HPDE6-E6E7 (cell line): Measurements from ENCODE around the gene LTF.
"Not testable (repeated sequence)": the region's sequence is repeated elsewhere in the genome, so short reads cannot be mapped to it uniquely, and the experiment has no call there.

Experiments
- DNase-seq: peaks from one replicate; pipeline ENCODE4 v3.0.0; 2011; ENCODE audit warnings: missing footprints; ENCODE audit errors: extremely low spot score

The LTF gene

GRCh38 chr3:46464326-46465195 lies at the start of gene LTF:
TSS of gene LTF (minus strand) at chr3:46464905. CDS start at chr3:46464867, 38 bp downstream.
- DNase-seq = no peak

DNA sequence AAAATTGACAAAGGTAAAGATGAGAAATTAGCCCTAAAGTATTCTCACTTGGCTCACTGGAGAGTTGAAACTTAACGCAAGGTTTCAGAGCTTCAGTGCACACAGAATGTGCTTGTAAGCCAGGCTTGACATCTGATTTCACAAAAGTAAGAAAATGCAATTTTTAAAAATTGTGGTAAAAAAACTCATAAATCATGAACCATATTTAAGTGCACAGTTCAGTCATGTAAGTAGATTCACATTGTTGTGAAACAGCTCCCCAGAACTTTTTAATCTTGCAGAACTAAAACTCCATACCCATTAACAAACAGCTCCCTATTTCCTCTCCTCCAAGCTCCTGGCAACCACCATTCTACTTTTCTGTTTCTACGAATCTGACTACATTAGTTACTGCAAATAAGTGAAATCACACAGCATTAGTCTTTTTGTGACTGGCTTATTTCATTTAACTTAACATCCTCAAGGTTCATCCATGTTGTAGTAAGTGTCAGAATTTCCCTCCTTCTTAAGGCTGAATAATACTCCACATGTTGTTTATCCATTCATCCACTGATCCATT lies 47.6 kb upstream of the LTF start:
- no peak for DNase-seq

- no peak for DNase-seq
These were observed 45.0 kb upstream of the LTF start for GRCh38 chr3:46509661-46510187.

DNA sequence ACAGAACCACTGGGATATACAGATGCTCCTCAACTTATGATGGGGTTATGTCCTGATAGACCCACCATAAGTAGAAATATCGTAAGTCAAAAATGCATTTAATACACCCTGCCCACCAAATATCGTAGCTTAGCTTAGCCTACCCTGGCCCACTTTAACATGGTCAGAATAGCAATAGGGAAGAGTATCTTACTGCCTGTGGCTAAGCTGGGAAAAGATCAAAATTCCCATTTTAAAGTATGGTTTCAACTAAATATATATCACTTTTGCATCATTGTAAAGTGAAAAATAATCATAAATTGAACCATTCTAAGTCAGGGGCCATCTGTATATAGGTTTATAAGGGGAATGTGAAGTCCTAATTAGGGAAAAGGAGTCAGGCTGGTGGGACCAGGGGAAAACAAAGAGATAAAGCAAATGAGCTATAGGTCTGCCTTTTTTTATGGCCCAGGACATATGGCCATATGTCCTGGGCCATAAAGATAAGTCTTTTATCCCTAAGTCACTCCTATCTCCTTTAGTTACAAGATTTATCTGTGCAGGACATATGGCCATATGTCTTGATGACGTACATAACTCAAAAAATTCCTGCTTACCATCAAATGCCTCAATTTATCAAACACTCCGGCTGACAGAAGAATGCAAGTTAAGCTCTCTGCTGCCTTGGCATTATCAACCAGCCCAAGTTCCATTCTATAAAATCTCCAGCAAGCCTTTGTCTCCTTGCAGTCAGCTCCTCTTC lies 44.3 kb upstream of the LTF start:
- DNase-seq = no peak

GRCh38 chr3:46506526-46506925 lies 41.8 kb upstream of the LTF start:
- no peak for DNase-seq

- no peak for DNase-seq
These were observed 41.2 kb upstream of the LTF start for GRCh38 chr3:46505953-46506352.

- no peak for DNase-seq
These were observed 40.1 kb upstream of the LTF start for GRCh38 chr3:46504789-46505188.

GRCh38 chr3:46503200-46503874 lies 38.6 kb upstream of the LTF start:
- no peak for DNase-seq

- DNase-seq = no peak
These were observed 37.0 kb upstream of the LTF start for GRCh38 chr3:46501702-46502101.

- DNase-seq = no peak
These were observed 36.2 kb upstream of the LTF start for GRCh38 chr3:46500656-46501635.

GRCh38 chr3:46498916-46499519 lies 34.3 kb upstream of the LTF start:
- DNase-seq = no peak

DNA sequence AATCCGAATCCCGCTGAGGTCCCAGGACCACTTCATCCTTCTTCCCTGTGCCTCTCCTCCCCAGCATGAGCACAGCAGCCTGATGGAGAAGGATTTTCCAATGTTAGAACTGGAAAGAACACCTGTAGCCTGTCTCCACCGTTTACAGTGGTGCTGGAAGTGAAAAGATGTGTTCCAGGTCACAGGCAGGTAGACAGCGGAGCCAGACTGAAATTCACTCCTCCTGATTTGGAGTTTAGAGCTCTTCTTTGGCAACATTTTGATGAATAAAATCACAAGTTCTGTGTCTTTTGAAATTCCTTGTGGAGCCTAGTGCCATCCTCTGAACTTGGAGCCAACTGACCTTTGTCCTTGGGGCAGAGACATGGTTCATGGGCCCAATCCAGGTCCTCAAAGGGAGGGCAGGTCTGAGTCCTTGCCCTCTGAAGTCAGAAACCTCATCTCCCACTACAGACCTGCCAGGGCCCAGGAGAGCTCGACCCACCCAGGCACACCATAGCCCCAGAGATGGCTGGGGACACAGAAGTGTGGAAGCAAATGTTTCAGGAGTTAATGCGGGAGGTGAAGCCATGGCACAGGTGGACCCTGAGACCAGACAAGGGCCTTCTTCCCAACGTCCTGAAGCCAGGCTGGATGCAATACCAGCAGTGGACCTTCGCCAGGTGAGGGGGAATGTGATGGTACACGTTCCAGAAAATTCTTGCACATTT lies 33.0 kb upstream of the LTF start, which contains the start of gene RTP3:
Gene RTP3 (plus strand): TSS at position 421 of the 710 bp plus-strand sequence. CDS start 87 bp downstream, at position 508.
- no peak for DNase-seq

DNA sequence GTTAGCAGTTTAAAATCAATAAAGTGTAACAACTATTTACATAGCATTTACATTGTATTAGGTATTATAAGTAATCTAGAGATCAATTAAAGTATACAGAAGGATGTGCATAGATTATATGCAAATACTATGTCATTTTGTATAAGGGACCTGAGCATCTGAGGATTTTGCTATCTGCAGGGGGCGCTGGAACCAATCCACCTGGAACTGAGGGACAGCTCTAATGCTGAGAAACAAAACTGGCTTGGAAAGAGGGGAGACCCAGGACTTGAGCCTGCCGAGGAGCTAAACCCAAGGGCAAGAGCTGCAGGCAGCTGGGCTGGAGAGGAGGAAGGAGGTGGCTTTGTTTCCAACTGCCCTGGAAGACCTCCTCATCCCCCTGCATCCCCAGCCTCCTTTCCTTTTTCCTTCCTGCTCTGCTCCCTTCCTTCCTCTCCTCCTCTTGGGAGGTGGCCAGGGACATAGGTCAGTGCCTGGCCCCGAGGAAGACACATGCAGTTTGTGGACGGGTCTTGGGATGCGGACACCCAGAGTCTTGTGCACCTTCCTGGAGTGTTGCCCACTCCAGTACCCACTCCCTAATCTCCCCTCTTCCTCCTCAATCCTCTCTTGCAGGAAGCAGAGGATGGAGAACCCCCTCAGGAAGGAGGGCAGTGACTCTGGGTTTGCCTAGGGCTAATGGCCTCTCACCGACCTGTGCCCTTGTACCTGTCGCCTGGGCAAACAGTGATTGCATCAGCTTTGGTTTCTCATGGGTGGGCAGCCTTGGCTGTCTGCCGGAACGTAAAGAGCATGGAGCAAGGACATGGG lies 32.2 kb upstream of the LTF start:
- DNase-seq = no peak

- no peak for DNase-seq
These were observed 31.3 kb upstream of the LTF start for GRCh38 chr3:46495901-46496456.

GRCh38 chr3:46494491-46494890 lies 29.8 kb upstream of the LTF start:
- DNase-seq = not testable (repeated sequence)

DNA sequence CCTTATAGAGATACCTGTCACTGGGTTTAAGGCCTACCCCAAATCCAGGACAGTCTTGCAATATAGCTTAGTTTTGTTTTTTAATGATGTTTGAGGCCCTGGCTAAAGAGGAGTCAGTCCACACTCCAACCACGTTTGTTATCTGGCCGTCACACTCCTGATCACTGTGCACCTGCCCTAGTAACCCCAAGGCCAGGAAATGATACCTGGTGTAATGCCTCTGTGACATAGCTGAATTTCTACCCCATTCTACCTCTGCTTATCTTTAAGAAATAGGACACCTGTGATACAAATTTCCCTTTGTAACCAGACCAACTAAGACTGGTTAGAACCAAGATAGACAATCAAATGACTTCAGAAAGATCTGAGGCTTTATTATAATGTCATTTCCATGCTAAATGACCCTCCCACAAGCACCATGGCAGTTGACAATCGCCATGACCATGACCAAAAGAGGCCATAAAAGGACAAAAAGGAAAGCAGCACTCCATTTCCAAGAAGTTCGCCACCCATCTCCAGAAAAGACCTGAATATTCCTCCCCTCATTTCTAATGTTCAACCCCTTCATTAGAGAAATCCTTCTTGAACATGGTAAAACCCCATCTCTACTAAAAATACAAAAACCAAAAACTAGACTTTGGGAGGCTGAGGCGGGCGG lies 28.3 kb upstream of the LTF start:
- no peak for DNase-seq
